GM23248 (cell line): ENCODE data around the gene NSMCE1.

Experiments used
- EZH2 ChIP-seq: fragments of 200-600 bp; sonication (generic); IDR thresholded peaks from 2 replicates; pipeline ENCODE4 v1.6.1; 2018; ENCODE audit warnings: antibody characterized with exemption, mild to moderate bottlenecking; ENCODE audit not compliant: insufficient read depth, poor library complexity, severe bottlenecking
- EZH2phosphoT487 ChIP-seq: fragments of 200-600 bp; sonication (generic); IDR thresholded peaks from 2 replicates; pipeline ENCODE4 v1.6.1; 2018; ENCODE audit warnings: antibody characterized with exemption, moderate library complexity, mild to moderate bottlenecking, low read depth; ENCODE audit not compliant: insufficient read depth

GRCh38 chr16:27211026-27211425 lies 57.5 kb downstream of the NSMCE1 start:
- TF ChIP-seq EZH2 (no peak), EZH2phosphoT487 (no peak)
